ENCODE measurements around the gene MFSD2B. TPM values are rescaled to one million over a fixed set of nuclear protein-coding genes. Genes with fewer than 3 reads are reported as not detected.

The MFSD2B gene
- total and polyA plus RNA-seq, 2 donors (not counting 1 experiment from before 2014, with no cell fraction given), result not detected

DNA sequence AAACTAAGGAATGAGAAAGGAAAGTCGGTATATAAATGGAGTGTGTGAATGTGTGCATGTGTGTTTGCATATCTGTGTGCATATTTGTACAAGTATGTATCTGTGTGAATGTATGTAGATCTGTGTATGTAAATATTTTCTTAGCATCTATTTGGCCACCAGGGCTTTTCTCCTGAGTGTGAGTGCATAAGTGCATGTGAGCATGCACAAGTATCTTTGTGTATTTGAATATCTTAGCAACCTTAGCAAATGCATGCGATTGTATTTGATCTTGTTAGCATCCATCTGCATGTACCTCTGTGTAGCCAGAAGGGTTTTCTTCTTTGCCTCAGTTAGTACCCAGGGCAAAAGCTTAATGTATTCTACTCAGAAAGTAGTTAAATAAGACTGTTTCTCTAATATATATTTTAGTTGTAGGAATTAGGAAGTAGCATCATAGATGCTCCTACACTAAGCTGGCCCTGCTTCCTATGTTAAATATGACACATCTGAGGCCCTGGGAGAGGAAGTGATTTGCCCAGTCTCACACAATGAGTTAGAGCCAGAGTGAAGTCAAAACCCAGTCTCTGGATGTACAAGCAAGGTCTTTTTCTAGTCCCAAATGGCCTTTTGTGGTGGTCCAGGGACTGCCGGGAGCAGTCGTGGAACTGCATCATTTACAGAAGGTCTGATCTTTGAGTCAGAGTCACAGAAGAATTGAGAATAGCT is 48.8 kb downstream of the MFSD2B start:
- Mint-ChIP-seq H3K27ac (no peak overlapping the region), H3K9me3 (ENCODE audit: insufficient read depth) (peaks cover 2% of the 10 kb centered on the region), H3K4me3 (no peak overlapping the region), H3K27me3 (no peaks in the 10 kb centered on the region), H3K4me1 (no peaks in the 10 kb centered on the region)
- DNase-seq (no peak), ATAC-seq (ENCODE audit: low read depth) (no peak)
- Histone ChIP-seq H3K9ac (ENCODE audit: low read length) (no peak overlapping the region), H2AFZ (ENCODE audit: insufficient read depth, low read depth, low read length, poor library complexity, severe bottlenecking) (no peak overlapping the region), H3K4me3 (ENCODE audit: control extremely low read depth in 1 of 5, extremely low read depth in 1 of 5, insufficient read depth in 1 of 5, low read depth in 2 of 5, low read length in 4 of 5) (no peak overlapping the region), H3K36me3 (replicated peaks in 1 of 2; ENCODE audit: control extremely low read depth in 1 of 2, control insufficient read depth in 1 of 2, extremely low read depth in 1 of 2, insufficient read depth in 2 of 2, low read length in 1 of 2) (no peaks in the 10 kb centered on the region), H4K20me1 (ENCODE audit: control insufficient read depth, insufficient read depth, low read length, poor library complexity, severe bottlenecking) (no peaks in the 10 kb centered on the region), H3K4me2 (replicated peaks; ENCODE audit: low read depth, low read length, poor library complexity, severe bottlenecking) (no peak overlapping the region), H3K27me3 (replicated peaks in 1 of 4; ENCODE audit: control extremely low read depth in 1 of 4, control insufficient read depth in 3 of 4, insufficient read depth in 4 of 4, low read length in 3 of 4) (no peaks in the 10 kb centered on the region), H3K27ac (ENCODE audit: low read length in 2 of 2) (no peak overlapping the region), H3K79me2 (ENCODE audit: control insufficient read depth, insufficient read depth, low read length) (no peaks in the 10 kb centered on the region), H3K9me3 (ENCODE audit: control extremely low read depth in 1 of 3, control insufficient read depth in 2 of 3, insufficient read depth in 1 of 3, low read length in 2 of 3) (peaks cover 0 to 6% (median 0%) of the 10 kb centered on the region in 3 donors), H3K4me1 (ENCODE audit: control insufficient read depth in 2 of 2, insufficient read depth in 2 of 2, low read length in 2 of 2) (no peaks in the 10 kb centered on the region)
- TF ChIP-seq, protein P1, sequence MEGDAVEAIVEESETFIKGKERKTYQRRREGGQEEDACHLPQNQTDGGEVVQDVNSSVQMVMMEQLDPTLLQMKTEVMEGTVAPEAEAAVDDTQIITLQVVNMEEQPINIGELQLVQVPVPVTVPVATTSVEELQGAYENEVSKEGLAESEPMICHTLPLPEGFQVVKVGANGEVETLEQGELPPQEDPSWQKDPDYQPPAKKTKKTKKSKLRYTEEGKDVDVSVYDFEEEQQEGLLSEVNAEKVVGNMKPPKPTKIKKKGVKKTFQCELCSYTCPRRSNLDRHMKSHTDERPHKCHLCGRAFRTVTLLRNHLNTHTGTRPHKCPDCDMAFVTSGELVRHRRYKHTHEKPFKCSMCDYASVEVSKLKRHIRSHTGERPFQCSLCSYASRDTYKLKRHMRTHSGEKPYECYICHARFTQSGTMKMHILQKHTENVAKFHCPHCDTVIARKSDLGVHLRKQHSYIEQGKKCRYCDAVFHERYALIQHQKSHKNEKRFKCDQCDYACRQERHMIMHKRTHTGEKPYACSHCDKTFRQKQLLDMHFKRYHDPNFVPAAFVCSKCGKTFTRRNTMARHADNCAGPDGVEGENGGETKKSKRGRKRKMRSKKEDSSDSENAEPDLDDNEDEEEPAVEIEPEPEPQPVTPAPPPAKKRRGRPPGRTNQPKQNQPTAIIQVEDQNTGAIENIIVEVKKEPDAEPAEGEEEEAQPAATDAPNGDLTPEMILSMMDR (IDR thresholded peaks at IDR 0.05), result no peak
- no peak for TF ChIP-seq EZH2 (IDR thresholded peaks at IDR 0.05; ENCODE audit: borderline replicate concordance, insufficient read depth, low read depth, low read length, poor library complexity, severe bottlenecking)
- 79% methylated on average over 3 of the region's 4 CpGs for WGBS (ENCODE audit: insufficient coverage)
- intact Hi-C loops (cut with micrococcal nuclease), result no loop called here
- ChIA-PET POLR2A (no interaction called here), CTCF (interaction anchor here (0.6 to 1.3 kb wide), 2 partner anchors 7 to 283 kb away, joined by 3 to 5 read pairs; no protein-coding TSS in a partner anchor)

DNA sequence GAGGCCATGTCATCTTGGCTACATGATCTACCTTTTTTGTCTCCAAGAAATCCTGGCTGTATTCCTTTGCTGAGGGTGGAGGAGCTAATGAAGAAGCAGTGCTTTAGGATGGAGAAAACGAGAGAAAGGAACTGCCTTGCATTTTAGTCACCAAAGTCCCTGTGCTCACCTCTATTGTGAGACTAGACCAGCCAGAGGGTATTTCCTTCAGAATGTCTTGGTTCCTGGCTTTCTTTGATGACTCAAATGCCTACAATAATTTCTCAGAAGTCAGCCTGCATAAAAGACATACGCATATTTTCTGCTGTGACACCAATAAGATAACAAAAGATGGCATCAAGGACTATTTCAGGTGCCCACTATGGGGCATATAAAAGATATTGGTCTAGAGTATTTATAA is 55.5 kb downstream of the MFSD2B start:
- Mint-ChIP-seq H3K27ac (no peak overlapping the region), H3K9me3 (ENCODE audit: insufficient read depth) (no peaks in the 10 kb centered on the region), H3K27me3 (no peaks in the 10 kb centered on the region), H3K4me3 (no peak overlapping the region), H3K4me1 (no peaks in the 10 kb centered on the region)
- H3K4me3 ChIP-seq (ENCODE audit: control extremely low read depth in 1 of 5, extremely low read depth in 1 of 5, insufficient read depth in 1 of 5, low read depth in 2 of 5, low read length in 4 of 5), result no peak overlapping the region
- POLR2A ChIA-PET, result no interaction called here
- H2AFZ ChIP-seq (ENCODE audit: insufficient read depth, low read depth, low read length, poor library complexity, severe bottlenecking), result no peak overlapping the region
- ATAC-seq (ENCODE audit: low read depth) (no peak), DNase-seq (no peak)
- TF ChIP-seq, protein P1 (IDR thresholded peaks at IDR 0.05), result no peak
- TF ChIP-seq EZH2 (IDR thresholded peaks at IDR 0.05; ENCODE audit: borderline replicate concordance, insufficient read depth, low read depth, low read length, poor library complexity, severe bottlenecking), result no peak
- no peaks in the 10 kb centered on the region for H3K9me3 ChIP-seq (ENCODE audit: control extremely low read depth in 1 of 3, control insufficient read depth in 2 of 3, insufficient read depth in 1 of 3, low read length in 2 of 3)
- no peak overlapping the region for H3K9ac ChIP-seq (ENCODE audit: low read length)
- H3K27ac ChIP-seq (ENCODE audit: low read length in 2 of 2), result no peak overlapping the region
- H3K4me1 ChIP-seq (ENCODE audit: control insufficient read depth in 2 of 2, insufficient read depth in 2 of 2, low read length in 2 of 2), result no peaks in the 10 kb centered on the region
- H3K79me2 ChIP-seq (ENCODE audit: control insufficient read depth, insufficient read depth, low read length), result peaks cover 3% of the 10 kb centered on the region
- intact Hi-C loops (cut with micrococcal nuclease), result no loop called here
- WGBS (ENCODE audit: insufficient coverage), result no CpG with 5 or more reads among the region's 2 CpGs
- no peaks in the 10 kb centered on the region for H3K27me3 ChIP-seq (replicated peaks in 1 of 4; ENCODE audit: control extremely low read depth in 1 of 4, control insufficient read depth in 3 of 4, insufficient read depth in 4 of 4, low read length in 3 of 4)
- no peaks in the 10 kb centered on the region for H4K20me1 ChIP-seq (ENCODE audit: control insufficient read depth, insufficient read depth, low read length, poor library complexity, severe bottlenecking)
- CTCF ChIA-PET, result interaction anchor here (2.5 kb wide), 1 partner anchor 241 kb away, joined by 6 read pairs; no protein-coding TSS in a partner anchor
- H3K4me2 ChIP-seq (replicated peaks; ENCODE audit: low read depth, low read length, poor library complexity, severe bottlenecking), result no peak overlapping the region
- peaks cover 8 to 17% of the 10 kb centered on the region in 2 experiments for H3K36me3 ChIP-seq (replicated peaks in 1 of 2; ENCODE audit: control extremely low read depth in 1 of 2, control insufficient read depth in 1 of 2, extremely low read depth in 1 of 2, insufficient read depth in 2 of 2, low read length in 1 of 2)

Data from B cell (primary cell).